ENCODE measurements around the gene RESP18.
"Not testable (repeated sequence)": the region's sequence is repeated elsewhere in the genome, so short reads cannot be mapped to it uniquely, and the experiment has no call there.

The RESP18 gene

GRCh38 chr2:219291910-219292490 lies 40.5 kb downstream of the RESP18 start:
- no peak for DNase-seq (ENCODE audit: low read depth)

DNA sequence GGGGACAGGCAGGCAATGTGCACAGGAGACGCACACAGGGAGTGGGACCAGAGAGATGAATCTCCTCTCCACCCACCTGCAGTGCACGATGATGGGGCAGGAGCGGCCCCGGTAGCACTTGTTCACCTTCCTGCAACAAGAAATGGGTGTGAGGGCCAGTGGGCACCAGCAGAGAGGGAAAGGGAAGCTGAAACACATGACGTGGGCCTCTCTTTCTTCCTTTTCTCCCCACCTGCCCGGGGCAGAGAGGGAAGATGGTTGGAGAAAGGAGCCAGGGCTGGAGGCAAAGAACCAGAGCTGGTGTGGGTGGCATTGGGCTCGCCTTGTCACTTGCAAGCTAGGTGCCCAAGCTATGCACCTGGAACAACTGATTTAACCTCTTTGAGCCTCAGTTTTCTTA lies 41.1 kb downstream of the RESP18 start:
- no peak for DNase-seq (ENCODE audit: low read depth)

- DNase-seq (ENCODE audit: low read depth), result no peak
These were observed 42.0 kb downstream of the RESP18 start for GRCh38 chr2:219290381-219291171.

DNA sequence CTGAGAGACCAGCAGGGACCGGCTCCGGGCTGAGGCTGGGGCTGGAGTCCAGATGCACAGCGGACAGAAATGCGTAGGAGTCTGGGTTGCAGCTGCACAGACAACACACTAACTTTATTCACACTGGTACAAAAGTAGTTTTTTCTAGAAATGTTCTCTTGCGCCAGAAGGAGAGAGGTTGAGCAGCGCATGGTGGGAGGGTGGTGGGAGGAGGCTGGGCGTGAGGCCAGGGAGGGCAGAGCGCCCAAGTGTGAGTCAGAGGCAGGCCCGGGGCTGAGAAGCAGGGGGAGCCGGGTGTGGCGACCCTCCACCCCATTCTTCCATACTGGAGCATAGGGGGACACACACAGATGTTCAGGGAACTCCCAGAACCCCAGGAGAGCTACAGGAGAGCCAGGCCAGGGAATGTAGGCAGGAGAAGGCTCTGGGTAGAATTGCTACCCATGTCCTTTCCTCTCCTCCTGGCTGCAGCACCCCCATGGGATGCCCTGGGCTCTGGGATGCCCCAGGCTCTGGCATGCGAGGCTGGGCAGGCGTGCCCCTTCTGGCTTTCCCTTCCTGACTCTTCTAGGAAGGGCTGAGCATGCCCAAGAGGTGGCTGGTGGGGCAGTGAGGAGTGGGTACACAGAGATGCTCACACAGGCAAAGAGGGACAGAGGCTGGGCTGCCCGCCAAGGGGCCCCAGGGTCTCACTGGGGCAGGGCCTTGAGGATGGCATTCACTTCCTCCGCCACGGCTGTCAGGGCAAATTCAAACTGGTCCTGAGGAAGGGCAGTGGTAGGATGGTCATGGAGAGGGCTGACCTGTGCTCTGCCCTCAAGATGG lies 42.8 kb downstream of the RESP18 start:
- no peak for DNase-seq (ENCODE audit: low read depth)

DNA sequence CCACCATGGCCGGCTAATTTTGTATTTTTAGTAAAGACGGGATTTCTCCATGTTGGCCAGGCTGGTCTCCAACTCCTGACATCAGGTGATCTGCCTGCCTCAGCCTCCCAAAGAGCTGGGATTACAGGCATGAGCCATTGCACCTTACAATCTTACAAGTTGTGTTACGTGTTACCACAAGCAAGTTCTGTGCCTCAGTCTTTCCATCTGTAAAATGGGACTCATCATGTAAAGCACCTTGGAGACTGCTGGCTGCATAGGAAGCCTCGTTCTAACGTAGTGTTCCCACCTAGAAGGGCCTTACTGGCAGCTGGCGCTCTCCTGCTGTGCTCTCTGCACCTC lies 43.4 kb downstream of the RESP18 start:
- DNase-seq (ENCODE audit: low read depth), result no peak

DNA sequence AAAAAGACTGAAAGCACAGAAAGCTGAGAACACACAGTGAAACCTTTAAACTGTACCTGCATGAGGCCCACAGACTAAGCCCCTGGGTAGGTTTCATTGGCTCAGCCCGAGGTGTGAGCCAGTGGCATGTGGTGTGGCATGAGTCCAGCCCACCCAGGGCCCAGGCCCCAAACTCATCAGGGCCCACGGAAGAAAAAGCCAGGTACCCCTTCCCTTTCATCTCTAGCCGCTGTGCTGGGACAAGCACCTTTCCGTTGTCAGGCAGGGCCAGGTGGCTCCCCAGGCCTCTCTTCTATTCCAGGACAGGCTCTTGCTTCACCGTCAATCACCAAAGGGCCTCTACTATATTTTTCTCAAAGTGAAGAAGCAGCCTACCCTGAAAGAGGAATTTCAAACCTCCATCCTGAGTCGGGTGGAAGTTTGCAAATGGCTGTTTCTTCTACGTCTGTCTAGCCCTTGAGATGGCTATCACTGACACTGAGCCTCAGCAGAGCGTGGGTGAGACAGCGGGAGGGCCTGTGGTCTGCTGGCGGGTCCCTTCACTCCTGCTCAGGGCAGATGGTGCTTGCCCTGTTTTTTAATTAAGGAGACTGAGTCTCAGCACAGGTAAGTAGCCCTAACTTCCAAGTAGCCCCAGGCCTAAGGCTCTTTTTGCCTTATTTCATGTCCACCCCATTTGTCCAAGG lies 44.8 kb downstream of the RESP18 start:
- DNase-seq (ENCODE audit: low read depth), result no peak

DNA sequence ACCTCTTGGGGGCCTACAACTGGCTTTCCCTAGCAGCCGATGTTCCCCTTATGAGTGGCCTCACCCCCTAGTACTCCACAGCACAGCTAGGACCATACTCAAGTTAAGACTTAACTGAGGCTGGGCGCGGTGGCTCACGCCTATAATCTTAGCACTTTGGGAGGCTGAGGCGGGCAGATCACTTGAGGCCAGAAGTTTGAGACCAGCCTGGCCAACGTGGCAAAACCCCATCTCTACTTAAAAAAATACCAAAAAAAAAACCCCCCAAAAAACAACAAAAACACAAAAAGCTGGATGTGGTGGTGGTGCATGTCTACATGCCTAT lies 45.5 kb downstream of the RESP18 start:
- DNase-seq (ENCODE audit: low read depth), result not testable (repeated sequence)

DNA sequence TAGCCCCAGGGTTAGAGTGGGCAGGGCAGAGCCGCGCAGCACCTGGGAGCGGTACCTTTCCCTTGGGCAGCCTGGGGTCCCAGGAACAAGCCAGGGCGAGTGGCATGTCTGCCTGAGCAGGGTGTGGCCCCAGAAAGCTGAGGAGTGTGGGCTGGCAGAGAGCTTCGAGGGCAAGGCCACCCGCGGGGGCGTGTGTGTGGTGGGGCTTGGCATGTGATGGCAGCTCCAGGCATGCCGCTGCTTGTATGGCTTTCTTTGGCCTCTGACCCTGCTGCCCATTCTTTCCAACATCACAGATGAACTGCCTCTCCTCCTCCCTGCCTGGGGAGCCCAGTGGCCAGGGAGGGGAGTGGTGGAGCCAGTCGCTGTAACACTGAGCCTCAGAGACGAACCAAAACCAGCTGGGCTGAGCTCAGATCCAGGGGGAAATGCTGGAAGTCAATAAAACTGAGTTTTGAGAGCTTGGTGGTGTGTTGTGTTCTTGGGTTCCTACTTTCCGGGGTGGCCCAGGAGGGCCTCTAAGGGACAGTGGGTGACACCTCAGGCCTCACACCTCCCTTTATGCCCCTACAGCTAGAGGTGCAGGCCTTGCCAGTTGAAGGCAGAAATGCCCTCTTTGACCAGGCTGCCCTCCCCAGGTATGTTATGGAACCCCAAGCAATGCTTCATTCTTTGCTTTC lies 46.0 kb downstream of the RESP18 start:
- DNase-seq (ENCODE audit: low read depth), result no peak

GRCh38 chr2:219285894-219286425 lies 46.6 kb downstream of the RESP18 start:
- DNase-seq (ENCODE audit: low read depth), result no peak

DNA sequence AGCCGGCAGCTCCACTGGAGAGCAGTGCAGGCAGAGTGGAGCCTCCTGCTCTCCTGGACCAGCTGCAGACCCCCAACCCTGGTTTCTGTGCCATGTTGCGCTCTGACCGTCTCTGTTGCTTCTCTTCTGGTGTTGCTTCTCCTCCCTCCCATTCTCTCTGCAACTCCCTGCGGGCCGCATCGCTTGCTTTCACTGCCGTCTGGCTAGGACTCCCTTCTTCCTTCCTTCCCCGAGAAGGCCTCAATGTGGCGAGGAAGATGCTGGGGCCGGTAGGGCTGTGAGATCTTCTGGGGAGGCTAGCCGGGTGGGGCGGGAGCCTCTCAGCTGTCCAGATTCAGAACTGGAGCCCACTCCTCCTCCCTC lies 47.2 kb downstream of the RESP18 start:
- no peak for DNase-seq (ENCODE audit: low read depth)

DNA sequence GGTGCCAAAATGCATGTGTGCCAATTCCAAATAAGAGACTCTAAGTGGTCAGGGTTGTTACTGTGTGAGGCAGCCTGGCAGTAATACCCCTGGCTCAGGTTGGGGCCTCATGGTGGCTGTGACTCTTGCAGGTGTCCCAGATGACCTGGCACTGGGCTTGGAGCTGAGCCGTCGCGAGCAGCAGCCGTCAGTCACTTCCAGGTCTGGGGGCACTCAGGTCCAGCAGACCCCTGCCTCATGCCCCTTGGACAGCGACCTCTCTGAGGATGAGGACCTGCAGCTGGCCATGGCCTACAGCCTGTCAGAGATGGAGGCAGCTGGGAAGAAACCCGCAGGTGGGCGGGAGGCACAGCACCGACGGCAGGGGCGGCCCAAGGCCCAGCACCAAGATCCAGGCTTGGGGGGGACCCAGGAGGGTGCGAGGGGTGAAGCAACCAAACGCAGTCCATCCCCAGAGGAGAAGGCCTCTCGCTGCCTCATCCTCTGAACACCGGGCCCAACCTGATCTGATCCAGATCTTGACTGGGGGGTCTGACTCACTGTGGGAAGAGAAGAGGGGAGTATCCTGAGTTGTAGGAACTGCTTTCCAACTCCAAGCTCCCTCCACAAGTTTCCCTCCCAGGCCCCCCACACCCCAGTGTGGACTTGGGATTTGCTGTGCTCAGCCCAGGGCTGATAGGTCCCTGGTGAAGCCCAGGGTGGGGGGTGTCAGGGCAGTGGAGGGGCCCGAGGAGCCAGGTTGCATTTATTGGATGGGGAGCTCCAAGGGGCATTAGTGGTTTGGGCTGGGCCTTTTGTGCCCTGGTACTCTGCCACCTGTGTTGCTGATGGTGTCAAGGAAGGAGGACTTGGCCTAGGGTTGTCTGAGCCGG lies 47.8 kb downstream of the RESP18 start:
- no peak for DNase-seq (ENCODE audit: low read depth)

DNA sequence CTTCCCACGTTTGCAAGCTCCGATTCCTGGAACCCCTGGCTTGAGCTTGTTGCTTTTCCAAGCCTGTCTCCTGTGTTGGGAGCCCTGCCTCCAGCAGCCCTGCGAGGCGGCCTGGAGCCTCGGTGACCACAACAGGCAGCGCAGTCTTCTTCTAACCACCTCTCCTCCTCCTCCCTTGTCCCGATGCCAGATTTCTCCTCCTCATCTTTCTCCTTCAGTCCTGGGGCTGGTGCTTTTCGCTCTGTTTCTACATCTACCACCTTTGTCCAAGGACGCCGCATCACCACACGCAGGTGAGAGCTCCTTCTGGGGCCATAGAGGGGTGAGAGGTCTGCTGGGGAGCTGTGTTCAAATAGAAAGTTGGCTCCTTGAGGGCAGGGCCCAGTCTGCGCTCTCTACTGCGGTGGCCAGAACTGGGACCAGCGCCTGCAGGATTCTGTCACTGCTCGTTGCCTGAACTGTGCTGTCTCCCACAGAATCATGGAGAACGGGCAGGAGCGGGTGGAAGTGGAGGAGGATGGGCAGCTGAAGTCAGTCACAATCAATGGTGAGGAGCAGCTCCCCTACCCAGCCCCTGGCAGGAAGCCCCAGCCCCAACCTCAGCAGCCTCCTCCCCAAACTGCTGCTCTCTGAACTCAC lies 49.5 kb downstream of the RESP18 start:
- DNase-seq (ENCODE audit: low read depth), result no peak

GRCh38 chr2:219282375-219282774 lies 50.2 kb downstream of the RESP18 start:
- no peak for DNase-seq (ENCODE audit: low read depth)

- DNase-seq (ENCODE audit: low read depth), result no peak
These were observed 51.0 kb downstream of the RESP18 start for GRCh38 chr2:219281588-219281987.

- DNase-seq (ENCODE audit: low read depth), result no peak
These were observed 51.9 kb downstream of the RESP18 start for GRCh38 chr2:219280651-219281050.

DNA sequence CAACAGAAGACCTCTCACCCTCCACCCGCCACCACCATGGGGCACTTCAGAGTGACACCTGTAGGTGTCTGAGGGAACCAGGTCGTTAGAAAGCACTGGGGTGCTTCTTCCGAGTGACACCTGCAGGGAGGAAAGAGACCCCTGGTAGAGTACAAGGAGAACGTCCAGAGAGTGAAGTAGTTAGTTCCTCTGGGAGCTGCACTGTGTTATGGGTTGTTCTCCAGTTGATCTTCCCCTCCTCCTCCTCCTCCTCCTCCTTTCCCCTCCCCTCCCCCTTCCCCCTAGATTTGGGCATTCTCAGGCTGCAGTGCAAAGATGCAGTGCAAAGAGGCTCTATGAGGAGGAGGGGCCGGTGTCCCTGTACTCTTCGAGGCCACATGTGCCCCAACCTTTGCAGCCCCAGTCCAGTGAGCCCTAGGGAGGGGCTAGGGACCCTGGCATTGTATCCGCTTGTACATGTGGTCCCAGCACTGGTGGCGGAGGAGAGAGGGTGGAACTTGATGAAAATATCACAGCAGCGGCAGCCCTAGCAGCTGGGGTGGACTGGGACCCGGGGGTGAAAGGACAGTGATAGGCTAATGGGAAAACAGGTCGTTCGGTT lies 52.5 kb downstream of the RESP18 start:
- DNase-seq (ENCODE audit: low read depth), result no peak

- peak; percentile 99 for DNase-seq (ENCODE audit: low read depth)
These were observed 53.2 kb downstream of the RESP18 start, which contains the start of gene DNAJB2 for GRCh38 chr2:219279151-219279915. DNAJB2 (plus strand) TSS chr2:219279366; CDS start chr2:219279834, 468 bp downstream.

DNA sequence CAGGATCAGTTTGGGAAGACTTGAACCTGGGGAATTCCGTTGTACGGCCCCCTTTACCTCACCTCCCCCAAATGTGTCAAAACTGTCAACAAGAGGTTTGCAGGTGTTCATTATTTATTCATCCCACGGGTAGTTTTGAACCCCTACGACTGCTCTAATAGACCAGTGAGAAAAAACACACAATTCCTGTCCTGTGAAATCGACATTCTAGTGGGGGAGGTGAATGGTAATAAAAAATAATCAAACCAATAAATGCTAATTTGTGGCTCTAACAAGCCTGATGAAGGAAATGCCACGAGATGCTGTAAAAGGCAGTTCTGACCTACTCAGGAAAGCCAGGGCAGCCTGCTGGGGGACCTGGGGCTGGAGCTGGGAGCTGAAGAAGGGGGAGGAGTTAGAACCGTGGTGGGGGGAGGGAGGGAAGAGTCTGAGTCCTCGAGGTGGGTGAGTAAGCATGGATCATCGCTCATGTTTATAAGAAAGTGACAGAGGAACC lies 53.8 kb downstream of the RESP18 start:
- no peak for DNase-seq (ENCODE audit: low read depth)

Measured in activated T-cell treated with anti-CD3 and anti-CD28 coated beads for 24 hours (primary cell).